Upper lobe of left lung (tissue), 6 donors: ENCODE data around the gene SEZ6L. TPM values are rescaled to one million over a fixed set of nuclear protein-coding genes. Genes with fewer than 3 reads are reported as not detected.

ENCODE experiments used
- ATAC-seq, 2 donors: fragments of 200-7000 bp; cut with Tn5 transposase; one replicate each; pipeline ENCODE4 v1.9.1; 2022; ENCODE audit warnings: mild to moderate bottlenecking in 2 of 2, moderate library complexity in 2 of 2; ENCODE audit not compliant: low FRiP score in 2 of 2
- DNase-seq, 2 donors: peaks; one replicate each; pipeline ENCODE4 v3.0.0-alpha.2; 2019 to 2020
- H3K27ac ChIP-seq, 4 donors: fragments of 200-600 bp; sonication (generic); one replicate each; pipeline ENCODE4 v1.5.1; 2016 to 2019
- H3K27me3 ChIP-seq, 4 donors: fragments of 200-600 bp; sonication (generic); one replicate each; pipeline ENCODE4 v1.5.1; 2017 to 2019
- H3K36me3 ChIP-seq, 4 donors: fragments of 200-600 bp; sonication (generic); one replicate each; pipeline ENCODE4 v1.5.1; 2016 to 2019
- H3K4me1 ChIP-seq, 4 donors: fragments of 200-600 bp; sonication (generic); one replicate each; pipeline ENCODE4 v1.5.1; 2018 to 2019
- H3K4me3 ChIP-seq, 4 donors: fragments of 200-600 bp; sonication (generic); one replicate each; pipeline ENCODE4 v1.5.1; 2017 to 2019; ENCODE audit warnings: mild to moderate bottlenecking in 2 of 4, moderate library complexity in 1 of 4
- H3K9me3 ChIP-seq, 4 donors: fragments of 200-600 bp; sonication (generic); one replicate each; pipeline ENCODE4 v1.5.1; 2018 to 2019
- EP300 ChIP-seq, 4 donors: sonication (generic); formaldehyde crosslinking; IDR thresholded peaks; one replicate each; pipeline ENCODE4 v1.5.1; 2017; ENCODE audit warnings: antibody characterized with exemption in 4 of 4, control low read depth in 2 of 4
- POLR2A ChIP-seq, 4 donors: fragments of 450-650 bp; IDR thresholded peaks; one replicate each; pipeline ENCODE4 v1.5.1; 2016 to 2017; ENCODE audit warnings: antibody characterized with exemption in 4 of 4, mild to moderate bottlenecking in 2 of 4
- POLR2AphosphoS5 ChIP-seq, 2 donors: sonication (generic); formaldehyde crosslinking; IDR thresholded peaks; one replicate each; pipeline ENCODE4 v1.5.1; 2017; ENCODE audit warnings: antibody characterized with exemption in 2 of 2
- WGBS, 2 donors: methylation state at CpG; one replicate each; pipeline ENCODE4 v1.1.5; 2017 to 2018; 5-methylcytosine and 5-hydroxymethylcytosine counted together
- total RNA-seq, 6 donors: library from RNA; depleted of rRNA in 4 of 6; stranded (reverse); fragments of >200 nt in 4 of 6; gene quantifications; one replicate each; pipeline versions ENCODE4 v1.1.0 to v1.2.1, GENCODE V29; 2016 to 2021
- TF ChIP-seq, protein P1 (sequence below), 6 experiments: fragments of 450-650 bp in 4 of 6; fragments of 200-600 bp in 2 of 6; sonication (generic) in 2 of 6; IDR thresholded peaks; one replicate each; pipeline ENCODE4 v1.5.1; 2016 to 2019; ENCODE audit warnings: antibody characterized with exemption in 6 of 6
- donor health status: DM: no; HTN: no; CAD: no; lungs with moderate emphysema.
- donor health status: DM: no; HTN: yes; CAD: no; lungs with severe emphysema.

The SEZ6L gene
- total RNA-seq, 6 donors from 2014 or later, result 0.06 to 1.2 (median 0.24) TPM; not detected in 3

- no peaks in the 10 kb centered on the region for H3K36me3 ChIP-seq
- no peak for DNase-seq
- no peak overlapping the region for H3K4me3 ChIP-seq
- H3K4me1 ChIP-seq, result no peaks in the 10 kb centered on the region
- WGBS, 2 donors, result 33 to 52% methylated on average over 4 of the region's 4 CpGs
- no peaks in the 10 kb centered on the region for H3K9me3 ChIP-seq
- ATAC-seq, result no peak
- no peaks in the 10 kb centered on the region for H3K27me3 ChIP-seq
- TF ChIP-seq EP300 (IDR thresholded peaks at IDR 0.05), result no peak
- no peak for TF ChIP-seq POLR2A (IDR thresholded peaks at IDR 0.05)
- no peak for TF ChIP-seq POLR2AphosphoS5 (IDR thresholded peaks at IDR 0.05)
- TF ChIP-seq, protein P1, sequence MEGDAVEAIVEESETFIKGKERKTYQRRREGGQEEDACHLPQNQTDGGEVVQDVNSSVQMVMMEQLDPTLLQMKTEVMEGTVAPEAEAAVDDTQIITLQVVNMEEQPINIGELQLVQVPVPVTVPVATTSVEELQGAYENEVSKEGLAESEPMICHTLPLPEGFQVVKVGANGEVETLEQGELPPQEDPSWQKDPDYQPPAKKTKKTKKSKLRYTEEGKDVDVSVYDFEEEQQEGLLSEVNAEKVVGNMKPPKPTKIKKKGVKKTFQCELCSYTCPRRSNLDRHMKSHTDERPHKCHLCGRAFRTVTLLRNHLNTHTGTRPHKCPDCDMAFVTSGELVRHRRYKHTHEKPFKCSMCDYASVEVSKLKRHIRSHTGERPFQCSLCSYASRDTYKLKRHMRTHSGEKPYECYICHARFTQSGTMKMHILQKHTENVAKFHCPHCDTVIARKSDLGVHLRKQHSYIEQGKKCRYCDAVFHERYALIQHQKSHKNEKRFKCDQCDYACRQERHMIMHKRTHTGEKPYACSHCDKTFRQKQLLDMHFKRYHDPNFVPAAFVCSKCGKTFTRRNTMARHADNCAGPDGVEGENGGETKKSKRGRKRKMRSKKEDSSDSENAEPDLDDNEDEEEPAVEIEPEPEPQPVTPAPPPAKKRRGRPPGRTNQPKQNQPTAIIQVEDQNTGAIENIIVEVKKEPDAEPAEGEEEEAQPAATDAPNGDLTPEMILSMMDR (IDR thresholded peaks at IDR 0.05), result no peak
- no peak overlapping the region for H3K27ac ChIP-seq
Observed at GRCh38 chr22:26302726-26303125, 133.5 kb downstream of the SEZ6L start.

DNA sequence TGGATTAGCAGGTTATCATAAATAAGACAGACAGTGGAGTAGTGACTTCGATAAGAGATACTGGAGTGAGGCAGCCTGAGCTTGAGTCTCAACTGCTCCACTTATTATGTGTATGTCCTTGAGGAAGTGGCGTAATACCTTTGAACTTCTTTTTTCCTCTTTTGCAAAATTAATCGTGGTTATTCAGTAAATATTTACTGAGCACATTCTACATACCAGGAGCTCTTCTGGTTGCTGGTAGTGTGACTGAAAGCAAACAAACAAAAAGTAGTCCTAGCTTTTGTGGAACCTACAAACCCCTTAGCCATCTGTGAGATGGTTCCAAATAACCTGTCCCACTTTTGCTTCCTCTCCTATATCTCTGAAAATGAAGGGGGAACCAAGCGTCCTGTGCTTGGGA, 134.2 kb downstream of the SEZ6L start:
- no peaks in the 10 kb centered on the region for H3K36me3 ChIP-seq
- DNase-seq, result no peak
- H3K4me1 ChIP-seq, result no peaks in the 10 kb centered on the region
- whole genome bisulfite sequencing, 2 donors, result 37 to 40% methylated on average over 4 of the region's 4 CpGs
- H3K27me3 ChIP-seq, result no peaks in the 10 kb centered on the region
- ATAC-seq, result no peak
- H3K27ac ChIP-seq, result no peak overlapping the region
- no peak overlapping the region for H3K4me3 ChIP-seq
- TF ChIP-seq POLR2A (IDR thresholded peaks at IDR 0.05), result no peak
- TF ChIP-seq EP300 (IDR thresholded peaks at IDR 0.05), result no peak
- no peak for TF ChIP-seq POLR2AphosphoS5 (IDR thresholded peaks at IDR 0.05)
- TF ChIP-seq, protein P1 (IDR thresholded peaks at IDR 0.05), result no peak
- no peaks in the 10 kb centered on the region for H3K9me3 ChIP-seq

- no peak overlapping the region for H3K27ac ChIP-seq
- TF ChIP-seq POLR2AphosphoS5 (IDR thresholded peaks at IDR 0.05) (no peak), POLR2A (IDR thresholded peaks at IDR 0.05) (no peak), EP300 (IDR thresholded peaks at IDR 0.05) (no peak)
- TF ChIP-seq, protein P1 (IDR thresholded peaks at IDR 0.05), result no peak
- ATAC-seq (no peak), DNase-seq (no peak)
- no peaks in the 10 kb centered on the region for H3K27me3 ChIP-seq
- WGBS, 2 donors, result 82 to 85% methylated on average over 3 of the region's 3 CpGs
- no peak overlapping the region for H3K4me3 ChIP-seq
- no peaks in the 10 kb centered on the region for H3K36me3 ChIP-seq
- no peaks in the 10 kb centered on the region for H3K9me3 ChIP-seq
- no peaks in the 10 kb centered on the region for H3K4me1 ChIP-seq
Observed at GRCh38 chr22:26304730-26305129, 135.5 kb downstream of the SEZ6L start.

DNA sequence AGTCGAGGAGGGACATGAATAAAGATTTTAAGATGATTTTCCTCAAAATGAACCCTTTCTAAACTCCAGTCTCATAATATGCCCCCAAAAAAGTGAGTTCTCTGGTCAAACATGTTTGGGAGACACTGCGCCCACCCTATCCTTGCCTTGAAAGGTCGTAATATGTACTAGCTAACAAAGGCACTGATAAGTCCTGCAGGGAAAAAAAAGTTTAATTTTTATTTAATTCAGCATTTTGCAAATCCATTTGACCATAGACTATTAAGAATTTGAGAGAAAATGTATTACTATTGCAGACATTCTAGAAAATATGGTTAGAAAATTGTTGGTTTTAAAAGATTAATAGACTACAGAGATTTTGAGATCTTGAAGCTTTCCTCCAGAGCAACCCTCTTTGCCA, 139.2 kb downstream of the SEZ6L start:
- 81 to 82% methylated on average over 3 of the region's 3 CpGs for WGBS, 2 donors
- TF ChIP-seq POLR2A (IDR thresholded peaks at IDR 0.05), result no peak
- no peak for TF ChIP-seq EP300 (IDR thresholded peaks at IDR 0.05)
- TF ChIP-seq, protein P1 (IDR thresholded peaks at IDR 0.05), result no peak
- no peak for TF ChIP-seq POLR2AphosphoS5 (IDR thresholded peaks at IDR 0.05)
- H3K27ac ChIP-seq, result no peak overlapping the region
- no peak overlapping the region for H3K4me3 ChIP-seq
- ATAC-seq, result no peak
- no peaks in the 10 kb centered on the region for H3K36me3 ChIP-seq
- H3K4me1 ChIP-seq, result no peaks in the 10 kb centered on the region
- no peak for DNase-seq
- no peaks in the 10 kb centered on the region for H3K9me3 ChIP-seq
- H3K27me3 ChIP-seq, result no peaks in the 10 kb centered on the region

GRCh38 chr22:26310616-26311015, 141.4 kb downstream of the SEZ6L start:
- Histone ChIP-seq H3K4me3 (no peak overlapping the region), H3K9me3 (no peaks in the 10 kb centered on the region), H3K4me1 (no peaks in the 10 kb centered on the region), H3K27ac (no peak overlapping the region), H3K27me3 (no peaks in the 10 kb centered on the region), H3K36me3 (no peaks in the 10 kb centered on the region)
- 91 to 95% methylated on average over 4 to 13 of the region's 13 CpGs for WGBS, 2 donors
- TF ChIP-seq POLR2AphosphoS5 (IDR thresholded peaks at IDR 0.05) (no peak), POLR2A (IDR thresholded peaks at IDR 0.05) (no peak), EP300 (IDR thresholded peaks at IDR 0.05) (no peak)
- TF ChIP-seq, protein P1 (IDR thresholded peaks at IDR 0.05), result no peak
- no peak for DNase-seq
- no peak for ATAC-seq
